Activated T-cell treated with anti-CD3 and anti-CD28 coated beads, Interleukin-2, amount 50 U/mL, for 4 hours (primary cell): Measurements from ENCODE around the gene PRR7. TPM values are rescaled to one million over a fixed set of nuclear protein-coding genes. Genes with fewer than 3 reads are reported as not detected.

Experiments used
- ATAC-seq, 2 donors: fragments of 200-7000 bp; cut with Tn5 transposase; one replicate each; pipeline ENCODE4 v1.10.0; 2021
- DNase-seq: peaks from one replicate; pipeline ENCODE4 v3.0.0-alpha.2; 2020
- H3K27me3 Mint-ChIP-seq: one replicate; pipeline ENCODE4 v1.8.0; 2021; ENCODE audit warnings: low read depth, mixed read lengths
- H3K36me3 Mint-ChIP-seq: one replicate; pipeline ENCODE4 v1.8.0; 2022; ENCODE audit warnings: mixed read lengths; ENCODE audit not compliant: insufficient read depth
- H3K4me1 Mint-ChIP-seq: one replicate; pipeline ENCODE4 v1.8.0; 2021; ENCODE audit warnings: low read depth, mixed read lengths
- H3K4me3 Mint-ChIP-seq: one replicate; pipeline ENCODE4 v1.8.0; 2021; ENCODE audit warnings: mild to moderate bottlenecking, moderate library complexity, mixed read lengths
- H3K9me3 Mint-ChIP-seq: one replicate; pipeline ENCODE4 v1.8.0; 2021; ENCODE audit warnings: mixed read lengths
- total RNA-seq, 3 donors: library from RNA; stranded (reverse); gene quantifications; one replicate each; pipeline ENCODE4 v1.2.1, GENCODE V29; 2021

The PRR7 gene
- total RNA-seq, 3 donors from 2014 or later, result 11.7 to 19.8 (median 14.2) TPM

DNA sequence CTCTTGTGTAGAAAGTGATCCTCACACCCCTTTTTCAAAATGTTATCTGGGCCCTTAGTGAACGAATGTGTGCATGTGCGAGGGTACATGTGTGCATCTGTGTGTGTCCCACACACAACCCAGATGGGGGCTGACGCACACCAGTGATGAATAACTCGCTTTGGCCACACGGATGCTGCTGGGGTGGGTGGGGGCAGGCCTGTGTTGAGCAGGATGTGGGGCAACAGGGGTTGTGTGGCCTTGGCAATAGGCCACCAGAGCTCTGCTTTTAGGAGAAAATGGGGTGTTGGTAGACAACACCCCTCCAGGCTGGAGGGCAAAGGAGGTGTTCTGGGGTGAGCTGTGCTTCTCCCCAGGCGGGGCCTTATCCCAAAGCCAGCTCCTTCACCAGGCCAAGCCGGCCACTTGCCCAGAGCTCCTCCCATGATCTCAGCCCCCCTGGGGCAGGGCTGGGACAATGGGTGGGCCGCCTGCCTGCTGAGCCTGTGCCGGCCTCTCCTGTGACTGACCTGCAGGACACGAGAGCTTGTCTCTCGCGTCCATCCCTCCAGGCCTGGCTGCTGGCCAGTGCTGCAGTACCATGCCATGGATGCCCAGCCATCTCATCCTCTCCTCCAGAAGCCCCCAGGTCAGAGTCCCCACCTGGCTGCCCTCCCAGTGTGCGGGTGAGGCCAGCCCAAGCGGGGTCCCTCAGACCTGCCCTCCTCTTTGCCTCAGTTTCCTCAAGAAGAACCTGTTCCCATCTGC, 25.2 kb downstream of the PRR7 start:
- Mint-ChIP-seq H3K36me3 (no peaks in the 10 kb centered on the region), H3K4me3 (peak overlapping the region; percentile 52), H3K9me3 (no peaks in the 10 kb centered on the region), H3K27me3 (peaks cover 8% of the 10 kb centered on the region), H3K4me1 (peaks cover 24% of the 10 kb centered on the region)
- ATAC-seq (peak; percentile 8 to 51), DNase-seq (no peak)

DNA sequence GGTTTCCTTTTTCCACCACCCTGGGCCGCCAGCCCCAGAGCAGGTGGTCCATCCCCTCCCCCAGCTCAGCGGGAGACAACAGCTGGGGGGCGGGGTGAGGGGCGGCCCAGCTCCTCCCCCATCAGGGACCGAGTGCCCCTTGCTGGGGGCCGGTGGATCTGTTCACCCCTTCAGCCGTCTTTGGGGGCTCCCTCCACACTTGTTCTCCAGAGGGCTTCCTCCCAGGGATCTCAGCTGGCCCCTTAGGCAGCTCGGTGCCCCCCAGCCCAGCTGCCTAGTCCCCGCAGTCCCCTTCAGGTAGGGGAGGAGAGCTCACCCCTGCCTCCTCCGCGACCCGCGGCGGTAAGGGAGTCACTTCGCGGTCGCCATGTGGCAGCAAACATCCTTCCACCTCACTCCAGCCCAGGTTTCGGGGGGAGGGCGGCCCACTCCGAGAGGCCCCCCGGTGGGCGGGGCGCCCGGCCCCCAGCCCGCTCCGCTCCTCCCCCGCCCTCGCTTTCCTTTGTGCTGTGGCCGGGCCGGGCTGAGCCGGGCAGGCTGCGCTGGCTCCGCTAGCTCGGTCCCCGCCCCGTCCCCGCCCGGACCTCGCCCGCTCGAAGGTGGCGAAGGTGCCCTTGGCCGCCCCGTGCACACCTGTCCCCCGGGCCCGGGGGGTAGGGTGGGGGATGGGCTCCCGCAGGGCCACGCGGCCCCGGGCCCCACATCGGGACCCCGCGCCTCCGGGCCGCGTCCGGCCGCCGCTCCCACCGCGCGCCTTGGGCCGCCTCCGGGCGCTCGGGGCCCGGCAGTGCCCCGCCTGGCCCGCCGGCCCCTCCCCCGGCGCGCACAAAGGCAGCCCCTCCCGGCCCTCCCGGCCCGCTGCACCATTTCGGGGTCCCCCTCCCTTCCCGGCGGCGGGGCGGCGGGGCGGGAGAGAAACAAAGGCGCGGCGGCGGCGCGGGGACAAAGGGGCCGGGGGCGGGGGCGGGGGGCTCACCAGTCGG, 26.1 kb downstream of the PRR7 start:
- Mint-ChIP-seq H3K4me3 (peak overlapping the region; percentile 72), H3K36me3 (no peaks in the 10 kb centered on the region), H3K27me3 (peaks cover 8% of the 10 kb centered on the region), H3K4me1 (peaks cover 24% of the 10 kb centered on the region), H3K9me3 (no peaks in the 10 kb centered on the region)
- DNase-seq, result peak; percentile 51
- peak; percentile 61 to 68 for ATAC-seq

GRCh38 chr5:177473443-177474001, 26.9 kb downstream of the PRR7 start, which contains the start of gene DBN1:
Gene DBN1, minus strand, starts transcription at chr5:177473634. Its CDS starts 113 bp downstream, at chr5:177473521.
- H3K4me1 Mint-ChIP-seq, result peaks cover 24% of the 10 kb centered on the region
- DNase-seq (no peak), ATAC-seq (peak; percentile 50 to 52)
- no peaks in the 10 kb centered on the region for H3K9me3 Mint-ChIP-seq
- H3K27me3 Mint-ChIP-seq, result peaks cover 8% of the 10 kb centered on the region
- H3K36me3 Mint-ChIP-seq, result no peaks in the 10 kb centered on the region
- H3K4me3 Mint-ChIP-seq, result peak within 1 kb of the TSS; percentile 72

GRCh38 chr5:177474002-177474476, 27.4 kb downstream of the PRR7 start:
- peaks cover 30% of the 10 kb centered on the region for H3K4me1 Mint-ChIP-seq

GRCh38 chr5:177474846-177475562, 28.4 kb downstream of the PRR7 start:
- DNase-seq, result no peak
- Mint-ChIP-seq H3K4me3 (peak overlapping the region; percentile 64), H3K9me3 (no peaks in the 10 kb centered on the region), H3K27me3 (peaks cover 8% of the 10 kb centered on the region), H3K4me1 (peaks cover 38% of the 10 kb centered on the region), H3K36me3 (no peaks in the 10 kb centered on the region)
- no peak for ATAC-seq

More at GRCh38 chr5:177474002-177474476, 27.4 kb downstream of the PRR7 start:
- peak overlapping the region; percentile 64 for H3K4me3 Mint-ChIP-seq
- H3K27me3 Mint-ChIP-seq, result peaks cover 8% of the 10 kb centered on the region
- no peaks in the 10 kb centered on the region for H3K9me3 Mint-ChIP-seq
- ATAC-seq, result no peak
- DNase-seq, result no peak
- no peaks in the 10 kb centered on the region for H3K36me3 Mint-ChIP-seq

- H3K36me3 Mint-ChIP-seq, result no peaks in the 10 kb centered on the region
- ATAC-seq, result no peak
- no peaks in the 10 kb centered on the region for H3K9me3 Mint-ChIP-seq
Measured at GRCh38 chr5:177475563-177476427, 29.2 kb downstream of the PRR7 start.

GRCh38 chr5:177476531-177477233, 30.1 kb downstream of the PRR7 start:
- no peaks in the 10 kb centered on the region for H3K36me3 Mint-ChIP-seq
- H3K27me3 Mint-ChIP-seq, result peaks cover 8% of the 10 kb centered on the region
- DNase-seq (no peak), ATAC-seq (no peak)
- H3K9me3 Mint-ChIP-seq, result no peaks in the 10 kb centered on the region
- H3K4me1 Mint-ChIP-seq, result peaks cover 38% of the 10 kb centered on the region
- no peak overlapping the region for H3K4me3 Mint-ChIP-seq

More at GRCh38 chr5:177475563-177476427, 29.2 kb downstream of the PRR7 start:
- DNase-seq, result no peak
- H3K4me3 Mint-ChIP-seq, result no peak overlapping the region
- peaks cover 8% of the 10 kb centered on the region for H3K27me3 Mint-ChIP-seq
- peaks cover 38% of the 10 kb centered on the region for H3K4me1 Mint-ChIP-seq

GRCh38 chr5:177477701-177478477, 31.3 kb downstream of the PRR7 start:
- H3K4me3 Mint-ChIP-seq, result no peak overlapping the region
- ATAC-seq (no peak), DNase-seq (no peak)
- no peaks in the 10 kb centered on the region for H3K36me3 Mint-ChIP-seq
- H3K9me3 Mint-ChIP-seq, result no peaks in the 10 kb centered on the region
- peaks cover 32% of the 10 kb centered on the region for H3K4me1 Mint-ChIP-seq
- peaks cover 5% of the 10 kb centered on the region for H3K27me3 Mint-ChIP-seq

GRCh38 chr5:177478711-177479646, 32.4 kb downstream of the PRR7 start:
- ATAC-seq (peak; percentile 73 to 80), DNase-seq (peak; percentile 38)
- Mint-ChIP-seq H3K4me1 (peaks cover 30% of the 10 kb centered on the region), H3K4me3 (no peak overlapping the region), H3K36me3 (no peaks in the 10 kb centered on the region), H3K9me3 (no peaks in the 10 kb centered on the region), H3K27me3 (peaks cover 3% of the 10 kb centered on the region)

GRCh38 chr5:177479774-177480173, 33.2 kb downstream of the PRR7 start:
- Mint-ChIP-seq H3K36me3 (no peaks in the 10 kb centered on the region), H3K27me3 (no peaks in the 10 kb centered on the region), H3K4me3 (no peak overlapping the region), H3K9me3 (no peaks in the 10 kb centered on the region), H3K4me1 (peaks cover 27% of the 10 kb centered on the region)
- DNase-seq (no peak), ATAC-seq (no peak)

- Mint-ChIP-seq H3K36me3 (no peaks in the 10 kb centered on the region), H3K4me3 (no peak overlapping the region), H3K9me3 (no peaks in the 10 kb centered on the region), H3K4me1 (peaks cover 14% of the 10 kb centered on the region), H3K27me3 (no peaks in the 10 kb centered on the region)
- DNase-seq (no peak), ATAC-seq (no peak)
Measured at GRCh38 chr5:177482359-177482795, 35.8 kb downstream of the PRR7 start.
